Karpas-422 (cell line): ENCODE results near the gene ACO2. TPM values are rescaled to one million over a fixed set of nuclear protein-coding genes. Genes with fewer than 3 reads are reported as not detected.

Source experiments
- DNase-seq: peaks from one replicate; pipeline ENCODE4 v3.0.0-alpha.2; 2015
- H2AFZ ChIP-seq: fragments of 200-600 bp; sonication (generic); 2 replicates; pipeline ENCODE4 v1.6.1; 2014; ENCODE audit warnings: antibody characterized with exemption, low read length, mixed read lengths
- H3K27ac ChIP-seq: fragments of 200-600 bp; sonication (generic); 2 replicates; pipeline ENCODE4 v1.5.1; 2014; ENCODE audit warnings: mild to moderate bottlenecking, low read length, moderate library complexity
- H3K27me3 ChIP-seq: fragments of 200-600 bp; sonication (generic); 2 replicates; pipeline ENCODE4 v1.6.1; 2014; ENCODE audit warnings: low read length, mixed read lengths
- H3K36me3 ChIP-seq: fragments of 200-600 bp; sonication (generic); 2 replicates; pipeline ENCODE4 v1.6.1; 2014; ENCODE audit warnings: low read length, mixed read lengths; ENCODE audit not compliant: insufficient read depth
- H3K4me1 ChIP-seq: fragments of 200-600 bp; sonication (generic); 2 replicates; pipeline ENCODE4 v1.6.1; 2014; ENCODE audit warnings: mild to moderate bottlenecking, low read length, mixed read lengths
- H3K4me2 ChIP-seq: fragments of 200-600 bp; sonication (generic); 2 replicates; pipeline ENCODE4 v1.6.1; 2014; ENCODE audit warnings: low read length, low read depth, mild to moderate bottlenecking; ENCODE audit not compliant: poor library complexity, severe bottlenecking
- H3K4me3 ChIP-seq: fragments of 200-600 bp; sonication (generic); 2 replicates; pipeline ENCODE4 v1.5.1; 2014; ENCODE audit warnings: mild to moderate bottlenecking, antibody characterized with exemption, low read length, mixed read lengths
- H3K79me2 ChIP-seq: fragments of 200-600 bp; sonication (generic); 2 replicates; pipeline ENCODE4 v1.6.1; 2014; ENCODE audit warnings: mild to moderate bottlenecking, low read length, mixed read lengths
- H3K9ac ChIP-seq: fragments of 200-600 bp; sonication (generic); 2 replicates; pipeline ENCODE4 v1.6.0; 2014; ENCODE audit warnings: low read length
- H3K9me2 ChIP-seq: fragments of 200-600 bp; sonication (generic), shearing (Covaris generic); replicated peaks from 2 replicates; pipeline ENCODE4 v1.6.0; 2014; ENCODE audit warnings: mild to moderate bottlenecking, low read length, moderate library complexity; ENCODE audit not compliant: insufficient read depth
- H3K9me3 ChIP-seq: fragments of 300-700, 200-600 bp; sonication (generic); 2 replicates; pipeline ENCODE4 v1.6.1; 2014; ENCODE audit warnings: low read length, mixed read lengths
- H4K20me1 ChIP-seq: fragments of 200-600 bp; sonication (generic); 2 replicates; pipeline ENCODE4 v1.6.1; 2014; ENCODE audit warnings: mild to moderate bottlenecking, antibody characterized with exemption, low read length, low read depth; ENCODE audit not compliant: insufficient read depth
- total RNA-seq: library from RNA; depleted of rRNA; stranded (reverse); fragments of >200 nt; shearing (Covaris generic); gene quantifications from 2 replicates; pipeline ENCODE4 v1.2.3, GENCODE V29; 2014; ENCODE audit warnings: low replicate concordance

The ACO2 gene
- total RNA-seq, 1 experiment from 2014 or later: 67.7 TPM

DNA sequence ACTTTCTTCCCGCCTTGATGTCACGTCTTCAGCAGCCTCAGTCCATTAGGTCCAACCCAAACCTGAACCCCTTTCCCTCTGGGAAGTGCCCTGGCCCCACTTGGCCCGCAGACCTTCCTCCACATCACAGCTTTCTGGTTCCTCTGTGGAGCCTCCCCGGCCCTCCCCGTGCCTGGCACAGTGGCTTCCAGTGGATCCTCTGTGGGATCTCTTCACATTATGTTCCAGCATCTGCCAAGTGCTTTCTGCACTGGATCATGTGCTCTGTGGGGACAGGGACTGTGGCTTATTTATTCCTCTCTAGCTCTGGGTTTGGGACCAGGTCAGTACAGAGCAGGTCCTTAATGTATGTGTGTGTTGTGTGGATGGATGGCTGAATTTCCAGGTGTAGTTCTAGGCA lies 44.5 kb downstream of the ACO2 start:
- Histone ChIP-seq H3K4me2 (no peak overlapping the region), H3K36me3 (peaks cover 22% of the 10 kb centered on the region; the same call in 1 of the 2 replicates), H3K79me2 (peaks cover 7% of the 10 kb centered on the region; the same call in 1 of the 2 replicates), H3K4me1 (peaks cover 31% of the 10 kb centered on the region), H4K20me1 (no peaks in the 10 kb centered on the region), H3K9ac (no peak overlapping the region), H3K27me3 (no peaks in the 10 kb centered on the region), H3K9me3 (no peaks in the 10 kb centered on the region), H3K4me3 (no peak overlapping the region), H3K27ac (no peak overlapping the region), H2AFZ (no peak overlapping the region), H3K9me2 (no peaks in the 10 kb centered on the region)
- no peak for DNase-seq

- Histone ChIP-seq H3K4me3 (no peak overlapping the region), H3K4me2 (no peak overlapping the region), H3K9ac (no peak overlapping the region), H3K79me2 (no peaks in the 10 kb centered on the region), H4K20me1 (no peaks in the 10 kb centered on the region), H3K9me2 (no peaks in the 10 kb centered on the region), H3K9me3 (no peaks in the 10 kb centered on the region), H3K36me3 (peaks cover 18% of the 10 kb centered on the region; the same call in 1 of the 2 replicates), H3K4me1 (peaks cover 29% of the 10 kb centered on the region), H3K27ac (peak overlapping the region; percentile 66; the same call in 1 of the 2 replicates), H2AFZ (no peak overlapping the region), H3K27me3 (no peaks in the 10 kb centered on the region)
- no peak for DNase-seq
These were observed 47.5 kb downstream of the ACO2 start for GRCh38 chr22:41516462-41516861.

DNA sequence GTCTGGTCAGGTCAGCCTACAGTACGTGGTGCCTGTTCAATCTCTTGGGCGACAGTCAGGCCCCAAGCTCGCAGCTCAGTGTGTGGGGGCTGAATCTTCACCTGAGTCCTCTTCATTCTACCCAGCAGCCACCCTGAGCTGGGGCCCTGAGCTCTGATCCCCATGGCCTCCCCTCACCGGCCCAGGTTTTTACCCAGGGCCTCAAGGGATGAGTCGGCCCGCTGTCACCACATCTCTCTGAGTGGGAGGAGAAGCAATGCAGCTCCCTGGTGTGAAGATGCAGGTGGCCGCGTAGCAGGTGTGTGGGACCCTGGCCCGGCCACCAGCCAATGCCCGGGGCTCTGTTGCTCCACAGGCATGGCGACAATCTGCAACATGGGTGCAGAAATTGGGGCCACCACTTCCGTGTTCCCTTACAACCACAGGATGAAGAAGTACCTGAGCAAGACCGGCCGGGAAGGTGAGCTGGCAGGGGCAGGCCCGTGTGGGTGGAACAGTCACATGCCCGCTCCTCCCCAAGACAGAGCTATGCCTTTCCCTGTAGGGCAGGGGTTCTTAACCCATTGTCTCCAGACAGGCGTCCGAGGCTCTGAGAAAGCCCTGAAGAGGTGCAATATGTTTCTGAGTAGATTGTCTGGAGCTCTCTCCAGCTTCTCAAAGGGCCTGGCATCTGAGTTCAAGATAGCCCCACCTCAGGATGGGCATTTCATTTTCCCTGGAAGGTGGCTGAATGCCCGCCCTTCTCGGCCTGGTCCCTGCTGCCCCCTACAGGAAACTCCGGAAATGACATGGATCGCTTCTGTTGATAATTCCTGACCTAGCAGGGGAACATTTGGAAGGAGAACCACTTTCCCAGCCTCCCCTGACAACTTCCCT lies 48.5 kb downstream of the ACO2 start:
- no peak for DNase-seq
- Histone ChIP-seq H3K4me2 (no peak overlapping the region), H3K9ac (peak overlapping the region; percentile 41)

GRCh38 chr22:41518048-41518347 lies 49.1 kb downstream of the ACO2 start:
- H2AFZ ChIP-seq: no peak overlapping the region
- H3K4me3 ChIP-seq: no peak overlapping the region
- DNase-seq: no peak
- H3K9me3 ChIP-seq: no peaks in the 10 kb centered on the region
- peaks cover 14% of the 10 kb centered on the region for H3K4me1 ChIP-seq
- H3K27ac ChIP-seq: no peak overlapping the region
- no peaks in the 10 kb centered on the region for H3K27me3 ChIP-seq
- no peak overlapping the region for H3K4me2 ChIP-seq
- no peaks in the 10 kb centered on the region for H4K20me1 ChIP-seq
- H3K9ac ChIP-seq: no peak overlapping the region
- no peaks in the 10 kb centered on the region for H3K9me2 ChIP-seq
- no peaks in the 10 kb centered on the region for H3K79me2 ChIP-seq
- peaks cover 12% of the 10 kb centered on the region; the same call in 1 of the 2 replicates for H3K36me3 ChIP-seq

More for the DNA sequence above, 48.5 kb downstream of the ACO2 start:
- peaks cover 20% of the 10 kb centered on the region for H3K4me1 ChIP-seq
- no peak overlapping the region for H3K4me3 ChIP-seq
- H3K36me3 ChIP-seq: peaks cover 14% of the 10 kb centered on the region; the same call in 1 of the 2 replicates
- peak overlapping the region; percentile 66; the same call in 1 of the 2 replicates for H3K27ac ChIP-seq
- H2AFZ ChIP-seq: no peak overlapping the region
- no peaks in the 10 kb centered on the region for H3K27me3 ChIP-seq
- H4K20me1 ChIP-seq: no peaks in the 10 kb centered on the region
- no peaks in the 10 kb centered on the region for H3K9me3 ChIP-seq
- H3K9me2 ChIP-seq: no peaks in the 10 kb centered on the region
- H3K79me2 ChIP-seq: no peaks in the 10 kb centered on the region

- Histone ChIP-seq H3K9ac (no peak overlapping the region), H3K36me3 (peaks cover 18% of the 10 kb centered on the region), H3K4me1 (peaks cover 24% of the 10 kb centered on the region)
These were observed 52.2 kb downstream of the ACO2 start for GRCh38 chr22:41521126-41521525.

DNA sequence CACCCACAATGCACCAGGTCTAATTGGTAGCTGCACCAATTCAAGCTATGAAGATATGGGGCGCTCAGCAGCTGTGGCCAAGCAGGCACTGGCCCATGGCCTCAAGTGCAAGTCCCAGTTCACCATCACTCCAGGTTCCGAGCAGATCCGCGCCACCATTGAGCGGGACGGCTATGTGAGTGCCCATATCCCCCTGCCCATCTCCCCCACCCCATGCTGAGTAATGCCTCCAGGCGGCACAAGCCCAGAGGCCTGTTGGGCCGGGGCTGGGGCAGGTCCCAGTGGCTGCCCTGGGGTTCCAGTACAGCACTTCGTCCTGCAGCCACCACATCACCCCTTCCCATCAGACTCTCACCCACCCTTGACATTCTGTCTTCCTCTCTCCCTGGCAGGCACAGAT lies 53.9 kb downstream of the ACO2 start:
- Histone ChIP-seq H3K9me3 (no peaks in the 10 kb centered on the region), H3K4me1 (peaks cover 15% of the 10 kb centered on the region), H4K20me1 (0 out of 2 replicates have a peak, but pooled peaks cover under 1% of the 10 kb centered on the region), H3K9me2 (no peaks in the 10 kb centered on the region), H2AFZ (no peak overlapping the region), H3K27me3 (no peaks in the 10 kb centered on the region), H3K4me3 (no peak overlapping the region), H3K9ac (no peak overlapping the region), H3K27ac (no peak overlapping the region), H3K36me3 (peaks cover 16% of the 10 kb centered on the region), H3K79me2 (no peaks in the 10 kb centered on the region), H3K4me2 (no peak overlapping the region)
- no peak for DNase-seq

More at GRCh38 chr22:41521126-41521525, 52.2 kb downstream of the ACO2 start:
- H3K9me3 ChIP-seq: no peaks in the 10 kb centered on the region
- no peak overlapping the region for H3K27ac ChIP-seq
- no peak overlapping the region for H3K4me2 ChIP-seq
- H4K20me1 ChIP-seq: no peaks in the 10 kb centered on the region
- H3K4me3 ChIP-seq: no peak overlapping the region
- H3K27me3 ChIP-seq: no peaks in the 10 kb centered on the region
- DNase-seq: no peak
- H2AFZ ChIP-seq: no peak overlapping the region
- H3K79me2 ChIP-seq: no peaks in the 10 kb centered on the region
- H3K9me2 ChIP-seq: no peaks in the 10 kb centered on the region

GRCh38 chr22:41523464-41524221 lies 54.7 kb downstream of the ACO2 start:
- Histone ChIP-seq H4K20me1 (0 out of 2 replicates have a peak, but pooled peaks cover 7% of the 10 kb centered on the region), H2AFZ (no peak overlapping the region), H3K4me3 (no peak overlapping the region), H3K27ac (no peak overlapping the region), H3K9me2 (no peaks in the 10 kb centered on the region), H3K27me3 (no peaks in the 10 kb centered on the region), H3K9ac (no peak overlapping the region), H3K79me2 (no peaks in the 10 kb centered on the region), H3K36me3 (peaks cover 16% of the 10 kb centered on the region), H3K4me1 (peaks cover 15% of the 10 kb centered on the region), H3K4me2 (no peak overlapping the region), H3K9me3 (no peaks in the 10 kb centered on the region)
- peak; percentile 42 for DNase-seq

- Histone ChIP-seq H3K9me3 (no peaks in the 10 kb centered on the region), H3K4me2 (no peak overlapping the region), H3K27ac (0 out of 2 replicates have a peak overlapping the region, but pooled peaks have one; percentile 4), H2AFZ (no peak overlapping the region), H3K4me1 (peaks cover 15% of the 10 kb centered on the region), H3K9ac (no peak overlapping the region), H3K9me2 (no peaks in the 10 kb centered on the region), H4K20me1 (0 out of 2 replicates have a peak, but pooled peaks cover 7% of the 10 kb centered on the region), H3K4me3 (no peak overlapping the region), H3K79me2 (no peaks in the 10 kb centered on the region), H3K36me3 (peaks cover 18% of the 10 kb centered on the region), H3K27me3 (no peaks in the 10 kb centered on the region)
- peak; percentile 46 for DNase-seq
These were observed 55.3 kb downstream of the ACO2 start for GRCh38 chr22:41524251-41524661.
